ENCODE data around the gene HOXA10.

The HOXA10 gene

GRCh38 chr7:27129729-27130539 lies 44.2 kb downstream of the HOXA10 start:
- H3K4me3 ChIP-seq (ENCODE audit: low read depth, low read length): no peak overlapping the region
- DNase-seq (ENCODE audit: low read depth): no peak
- no peak for TF ChIP-seq CTCF (IDR thresholded peaks at IDR 0.05; ENCODE audit: control insufficient read depth, extremely low read depth, insufficient read depth)

GRCh38 chr7:27128776-27129728 lies 45.1 kb downstream of the HOXA10 start:
- no peak for DNase-seq (ENCODE audit: low read depth)
- H3K4me3 ChIP-seq (ENCODE audit: low read depth, low read length): no peak overlapping the region
- no peak for TF ChIP-seq CTCF (IDR thresholded peaks at IDR 0.05; ENCODE audit: control insufficient read depth, extremely low read depth, insufficient read depth)

GRCh38 chr7:27128034-27128433 lies 46.1 kb downstream of the HOXA10 start:
- DNase-seq (ENCODE audit: low read depth): no peak
- TF ChIP-seq CTCF (IDR thresholded peaks at IDR 0.05; ENCODE audit: control insufficient read depth, extremely low read depth, insufficient read depth): no peak
- no peak overlapping the region for H3K4me3 ChIP-seq (ENCODE audit: low read depth, low read length)

GRCh38 chr7:27126596-27127327 lies 47.4 kb downstream of the HOXA10 start:
- no peak for TF ChIP-seq CTCF (IDR thresholded peaks at IDR 0.05; ENCODE audit: control insufficient read depth, extremely low read depth, insufficient read depth)
- DNase-seq (ENCODE audit: low read depth): no peak
- H3K4me3 ChIP-seq (ENCODE audit: low read depth, low read length): no peak overlapping the region

- DNase-seq (ENCODE audit: low read depth): no peak
- H3K4me3 ChIP-seq (ENCODE audit: low read depth, low read length): no peak overlapping the region
- no peak for TF ChIP-seq CTCF (IDR thresholded peaks at IDR 0.05; ENCODE audit: control insufficient read depth, extremely low read depth, insufficient read depth)
Observed at GRCh38 chr7:27125986-27126394, 48.1 kb downstream of the HOXA10 start.

- no peak for DNase-seq (ENCODE audit: low read depth)
- no peak overlapping the region for H3K4me3 ChIP-seq (ENCODE audit: low read depth, low read length)
- TF ChIP-seq CTCF (IDR thresholded peaks at IDR 0.05; ENCODE audit: control insufficient read depth, extremely low read depth, insufficient read depth): no peak
Observed at GRCh38 chr7:27124902-27125689, 49.0 kb downstream of the HOXA10 start.

All from LNCaP clone FGC (cell line).